GM12891 (cell line): Measurements from ENCODE around the gene RNU6-9.

Experiments
- POLR2A ChIP-seq: IDR thresholded peaks from 2 replicates; pipeline ENCODE4 v1.6.1; 2011; ENCODE audit warnings: low read depth, low read length, control low read depth
- POLR2AphosphoS5 ChIP-seq: IDR thresholded peaks from 2 replicates; pipeline ENCODE4 v1.6.1; 2011; ENCODE audit warnings: low read depth, low read length, control low read depth

DNA sequence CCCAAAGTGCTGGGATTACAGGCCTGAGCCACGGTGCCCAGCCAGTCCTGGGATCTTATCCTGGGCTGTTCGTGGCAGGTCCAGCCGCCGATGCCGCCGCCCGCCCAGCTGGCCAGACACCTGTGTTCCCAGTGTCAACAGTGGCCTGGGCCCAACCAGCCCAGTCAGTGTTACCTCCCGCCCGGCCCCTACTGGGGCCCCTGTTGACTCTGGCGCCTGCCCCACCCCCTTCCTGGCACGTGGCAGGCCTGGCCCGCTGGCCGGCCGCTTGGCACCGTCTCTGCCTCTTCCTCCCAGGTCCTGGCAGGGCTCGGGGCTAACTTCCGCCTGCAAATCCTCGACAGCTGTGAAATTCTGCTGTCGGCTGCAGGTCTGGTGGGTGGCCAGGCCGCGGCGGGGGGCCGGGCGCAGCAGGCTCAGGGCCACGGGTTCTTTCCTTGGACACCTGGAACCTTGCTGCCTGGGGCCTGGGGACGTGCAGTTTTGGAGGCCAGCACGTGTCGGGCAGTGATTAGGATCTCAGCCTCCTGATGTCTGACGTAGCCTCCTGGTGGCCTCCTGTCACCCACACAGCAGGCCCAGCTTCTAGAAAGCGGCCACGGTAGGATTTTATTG is 41.7 kb downstream of the RNU6-9 start:
- no peak for TF ChIP-seq POLR2A
- TF ChIP-seq POLR2AphosphoS5: no peak
